Activated B cell treated with CpG ODN at 0.5 μM for 24 hours (primary cell): ENCODE data around the gene ARHGAP4. TPM values are rescaled to one million over a fixed set of nuclear protein-coding genes. Genes with fewer than 3 reads are reported as not detected.

Experiments used
- ATAC-seq: fragments of 200-7000 bp; cut with Tn5 transposase; one replicate; pipeline ENCODE4 v1.10.0; 2021; ENCODE audit warnings: low read depth, mild to moderate bottlenecking, moderate library complexity
- CTCF ChIA-PET: fragments of 350-600 bp; sonication (Branson Sonifier 250); formaldehyde crosslinking; loops from one replicate; lab custom pipeline; 2021; ENCODE audit warnings: antibody characterized with exemption; lab: Charles Lee
- POLR2A ChIA-PET: fragments of 350-600 bp; sonication (Branson Sonifier 250); formaldehyde crosslinking; loops from one replicate; lab custom pipeline; 2021; ENCODE audit warnings: antibody characterized with exemption; lab: Charles Lee
- DNase-seq: peaks from one replicate; pipeline ENCODE4 v3.0.0; 2022
- H3K27ac Mint-ChIP-seq: one replicate; pipeline ENCODE4 v1.8.0; 2020; ENCODE audit warnings: mixed read lengths
- H3K27me3 Mint-ChIP-seq: one replicate; pipeline ENCODE4 v1.8.0; 2021; ENCODE audit warnings: mixed read lengths
- H3K36me3 Mint-ChIP-seq: one replicate; pipeline ENCODE4 v1.8.0; 2021; ENCODE audit warnings: low read depth, mixed read lengths
- H3K4me1 Mint-ChIP-seq: one replicate; pipeline ENCODE4 v1.8.0; 2021; ENCODE audit warnings: mixed read lengths
- H3K4me3 Mint-ChIP-seq: one replicate; pipeline ENCODE4 v1.8.0; 2020; ENCODE audit warnings: mild to moderate bottlenecking, mixed read lengths
- H3K9me3 Mint-ChIP-seq: one replicate; pipeline ENCODE4 v1.8.0; 2020; ENCODE audit warnings: mixed read lengths
- intact Hi-C: fragments of 100-400 bp; cut with micrococcal nuclease; formaldehyde crosslinking; loops from one replicate; pipeline ENCODE4 v1.15.1; 2024
- total RNA-seq: library from RNA; stranded (reverse); gene quantifications from 2 replicates; pipeline ENCODE4 v1.2.3, GENCODE V29; 2022
- TF ChIP-seq, protein P1 (sequence below): fragments of 200-600 bp; IDR thresholded peaks from one replicate; pipeline ENCODE4 v1.8.0; 2022; ENCODE audit warnings: antibody characterized with exemption, mild to moderate bottlenecking

ARHGAP4 gene
- total RNA-seq, 1 donor from 2014 or later = 158 TPM

DNA sequence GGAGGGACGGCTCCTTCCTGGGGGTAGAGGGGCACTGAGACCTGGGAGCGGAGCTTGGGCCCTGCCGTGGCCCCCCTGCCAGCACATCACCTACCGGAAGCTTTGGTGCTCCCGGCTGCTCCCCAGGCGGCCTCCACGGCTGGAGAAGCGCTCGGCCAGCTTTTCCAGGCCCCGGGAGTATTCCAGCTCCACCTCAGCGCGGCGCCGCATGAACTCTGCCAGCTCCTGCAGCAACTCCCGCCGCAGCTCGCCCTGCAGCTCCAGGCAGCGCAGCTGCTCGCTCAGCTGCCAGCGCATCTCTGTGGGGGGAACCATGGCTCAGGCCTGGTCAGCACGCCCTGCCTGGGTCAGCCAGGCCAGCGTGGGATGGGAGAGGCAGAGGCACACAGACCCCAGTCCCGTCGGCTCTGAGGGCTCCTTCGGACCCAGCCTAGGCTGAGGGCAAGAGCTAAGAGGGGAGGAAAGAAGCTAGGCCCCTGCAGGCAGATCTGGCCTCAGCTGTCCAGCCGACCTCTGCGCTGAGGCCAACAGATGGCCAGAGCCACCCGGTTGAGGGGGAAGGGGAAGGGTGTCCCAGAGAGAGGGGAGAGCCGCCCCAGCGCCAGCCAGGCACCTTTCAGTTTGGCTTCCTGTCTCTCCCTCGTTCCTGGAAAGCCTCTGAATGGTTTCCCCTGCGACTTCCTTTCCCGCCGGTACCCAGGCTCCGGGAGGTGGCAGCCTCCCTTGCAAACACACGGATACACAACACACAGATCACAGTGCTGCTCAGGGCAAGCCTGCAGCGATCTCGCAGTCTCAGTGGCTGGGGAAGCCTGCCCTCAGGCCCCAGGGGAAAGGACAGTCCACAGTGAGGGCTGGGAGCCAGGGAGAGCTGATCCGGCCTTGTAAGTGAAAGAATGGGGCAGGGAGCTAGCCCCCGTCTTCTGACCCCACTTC lies 4.3 kb downstream of the ARHGAP4 start:
- TF ChIP-seq, protein P1, sequence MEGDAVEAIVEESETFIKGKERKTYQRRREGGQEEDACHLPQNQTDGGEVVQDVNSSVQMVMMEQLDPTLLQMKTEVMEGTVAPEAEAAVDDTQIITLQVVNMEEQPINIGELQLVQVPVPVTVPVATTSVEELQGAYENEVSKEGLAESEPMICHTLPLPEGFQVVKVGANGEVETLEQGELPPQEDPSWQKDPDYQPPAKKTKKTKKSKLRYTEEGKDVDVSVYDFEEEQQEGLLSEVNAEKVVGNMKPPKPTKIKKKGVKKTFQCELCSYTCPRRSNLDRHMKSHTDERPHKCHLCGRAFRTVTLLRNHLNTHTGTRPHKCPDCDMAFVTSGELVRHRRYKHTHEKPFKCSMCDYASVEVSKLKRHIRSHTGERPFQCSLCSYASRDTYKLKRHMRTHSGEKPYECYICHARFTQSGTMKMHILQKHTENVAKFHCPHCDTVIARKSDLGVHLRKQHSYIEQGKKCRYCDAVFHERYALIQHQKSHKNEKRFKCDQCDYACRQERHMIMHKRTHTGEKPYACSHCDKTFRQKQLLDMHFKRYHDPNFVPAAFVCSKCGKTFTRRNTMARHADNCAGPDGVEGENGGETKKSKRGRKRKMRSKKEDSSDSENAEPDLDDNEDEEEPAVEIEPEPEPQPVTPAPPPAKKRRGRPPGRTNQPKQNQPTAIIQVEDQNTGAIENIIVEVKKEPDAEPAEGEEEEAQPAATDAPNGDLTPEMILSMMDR = no peak
- intact Hi-C loops = no loop called here
- no peaks in the 10 kb centered on the region for H3K27me3 Mint-ChIP-seq
- no peak overlapping the region for H3K27ac Mint-ChIP-seq
- H3K36me3 Mint-ChIP-seq = peaks cover 26% of the 10 kb centered on the region
- DNase-seq = no peak
- peaks cover 40% of the 10 kb centered on the region for H3K4me1 Mint-ChIP-seq
- CTCF ChIA-PET = interaction anchor here (7.7 kb wide), 1 partner anchor 26 kb away, joined by 146 read pairs; the partner anchor contains the start of gene RENBP
- no peaks in the 10 kb centered on the region for H3K9me3 Mint-ChIP-seq
- H3K4me3 Mint-ChIP-seq = no peak overlapping the region
- POLR2A ChIA-PET = interaction anchor here (0.7 to 10.3 kb wide), 6 partner anchors 11 to 198 kb away, joined by 3 to 305 read pairs (median 4); partner anchors contain the start of genes BCAP31, NAA10 and RENBP
- ATAC-seq = no peak

DNA sequence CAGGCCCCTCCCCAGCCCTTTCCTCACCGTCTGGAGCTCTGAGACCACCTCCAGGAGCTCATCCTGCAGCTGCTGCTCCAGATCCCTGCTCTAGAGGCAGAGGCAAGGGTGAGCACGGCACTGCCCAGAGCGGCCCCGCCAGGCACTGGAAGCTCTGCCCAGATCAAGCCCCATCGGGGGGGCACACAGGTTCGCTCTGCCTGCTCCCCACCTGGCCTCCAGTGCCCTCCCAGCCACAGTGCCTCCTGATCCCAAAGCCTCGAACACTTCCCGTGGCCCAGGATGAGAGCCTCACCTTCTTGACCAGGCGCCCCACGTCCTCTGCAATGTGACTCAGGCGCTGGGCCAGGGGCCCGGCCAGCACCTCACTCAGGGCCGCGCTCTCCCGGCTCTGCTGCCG lies 5.0 kb downstream of the ARHGAP4 start:
- intact Hi-C loops = no loop called here

DNA sequence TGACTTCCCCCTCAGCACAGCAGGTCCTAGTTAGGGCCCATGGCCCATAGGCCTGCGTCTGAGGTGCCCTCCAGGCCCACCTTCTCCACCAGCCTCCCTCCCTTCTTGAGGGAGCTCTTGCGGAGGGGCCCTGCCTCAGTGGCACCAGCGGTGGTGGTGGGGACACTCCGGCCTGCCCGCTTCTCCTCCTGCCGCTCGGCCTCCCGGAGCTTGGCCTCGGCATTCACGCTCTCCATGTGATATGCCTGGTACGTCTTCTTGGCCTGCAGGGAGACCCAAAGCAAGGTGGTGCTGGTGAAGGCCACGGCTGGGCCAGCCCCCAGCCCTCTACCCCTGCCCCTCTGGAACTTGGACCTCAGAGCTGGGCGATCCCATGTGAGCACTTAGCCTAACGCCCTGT lies 5.5 kb downstream of the ARHGAP4 start:
- ATAC-seq = no peak
- H3K36me3 Mint-ChIP-seq = peaks cover 33% of the 10 kb centered on the region
- no peaks in the 10 kb centered on the region for H3K27me3 Mint-ChIP-seq
- intact Hi-C loops = no loop called here
- peaks cover 38% of the 10 kb centered on the region for H3K4me1 Mint-ChIP-seq
- no peak overlapping the region for H3K27ac Mint-ChIP-seq
- TF ChIP-seq, protein P1 = no peak
- H3K9me3 Mint-ChIP-seq = no peaks in the 10 kb centered on the region
- H3K4me3 Mint-ChIP-seq = no peak overlapping the region
- CTCF ChIA-PET = interaction anchor here (7.7 kb wide), 1 partner anchor 28 kb away, joined by 146 read pairs; the partner anchor contains the start of gene RENBP
- no peak for DNase-seq
- POLR2A ChIA-PET = interaction anchor here (10.3 kb wide), 1 partner anchor 22 kb away, joined by 305 read pairs; the partner anchor contains the start of genes NAA10 and RENBP

More for the DNA sequence above, 5.0 kb downstream of the ARHGAP4 start:
- Mint-ChIP-seq H3K27me3 (no peaks in the 10 kb centered on the region), H3K27ac (no peak overlapping the region), H3K36me3 (peaks cover 31% of the 10 kb centered on the region), H3K9me3 (no peaks in the 10 kb centered on the region), H3K4me3 (no peak overlapping the region), H3K4me1 (peaks cover 40% of the 10 kb centered on the region)
- ChIA-PET POLR2A (interaction anchor here (0.7 to 10.3 kb wide), 3 partner anchors 17 to 197 kb away, joined by 3 to 305 read pairs (median 3); partner anchors contain the start of genes BCAP31, NAA10 and RENBP), CTCF (interaction anchor here (7.7 kb wide), 1 partner anchor 27 kb away, joined by 146 read pairs; the partner anchor contains the start of gene RENBP)
- TF ChIP-seq, protein P1 = no peak
- ATAC-seq (no peak), DNase-seq (no peak)

DNA sequence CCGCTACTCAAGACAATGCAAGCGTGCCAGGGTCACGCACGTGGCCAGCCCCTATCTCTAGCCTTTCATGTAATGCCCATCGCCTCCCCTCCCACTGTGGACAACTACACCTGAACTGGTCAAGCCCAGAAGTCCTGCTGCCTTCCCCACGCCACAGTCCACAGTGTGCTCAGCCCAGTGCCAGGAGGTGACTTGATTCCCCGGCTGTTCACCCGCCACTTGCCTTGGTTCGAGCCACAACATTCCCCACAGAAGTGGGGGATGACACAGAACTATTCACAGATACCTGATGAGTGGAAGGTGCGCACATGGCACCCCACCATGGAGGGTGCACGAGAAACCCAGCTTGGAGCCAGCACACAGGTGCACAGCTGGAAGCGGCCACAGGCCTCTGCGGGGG lies 6.8 kb downstream of the ARHGAP4 start:
- ChIA-PET POLR2A (no interaction called here), CTCF (no interaction called here)
- H3K27ac Mint-ChIP-seq = no peak overlapping the region
- H3K36me3 Mint-ChIP-seq = peaks cover 42% of the 10 kb centered on the region
- intact Hi-C loops = no loop called here
- TF ChIP-seq, protein P1 = no peak
- no peaks in the 10 kb centered on the region for H3K27me3 Mint-ChIP-seq
- no peaks in the 10 kb centered on the region for H3K9me3 Mint-ChIP-seq
- H3K4me3 Mint-ChIP-seq = no peak overlapping the region
- DNase-seq = no peak
- no peak for ATAC-seq
- peaks cover 25% of the 10 kb centered on the region for H3K4me1 Mint-ChIP-seq

DNA sequence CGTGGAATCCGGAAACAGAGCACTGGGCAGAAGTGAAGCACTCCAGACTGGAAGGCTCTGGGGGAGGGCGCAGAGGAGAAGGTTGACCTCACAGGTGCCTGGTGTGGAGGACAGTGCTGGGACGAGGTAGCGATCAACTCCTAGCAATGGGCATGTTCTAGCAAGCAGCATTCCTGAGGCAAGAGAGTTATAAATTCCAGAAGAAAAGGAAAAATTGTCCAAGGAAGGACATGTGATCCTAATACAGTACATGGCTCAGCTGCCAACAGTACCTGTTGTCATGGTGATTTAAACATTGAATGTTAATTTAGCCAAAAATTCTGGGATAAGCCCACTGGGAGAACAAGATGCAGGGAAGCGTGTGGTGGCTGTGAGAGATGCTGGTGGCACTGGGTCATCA lies 8.2 kb downstream of the ARHGAP4 start:
- Mint-ChIP-seq H3K9me3 (no peaks in the 10 kb centered on the region), H3K27ac (no peak overlapping the region), H3K4me1 (peaks cover 11% of the 10 kb centered on the region), H3K27me3 (no peaks in the 10 kb centered on the region), H3K4me3 (no peak overlapping the region), H3K36me3 (peaks cover 46% of the 10 kb centered on the region)
- intact Hi-C loops = no loop called here
- POLR2A ChIA-PET = no interaction called here
- TF ChIP-seq, protein P1 = no peak
- CTCF ChIA-PET = no interaction called here
- DNase-seq (no peak), ATAC-seq (no peak)
